Stimulated activated CD4-positive, alpha-beta T cell treated with anti-CD3 and anti-CD28 coated beads, Interleukin-1b, Interleukin-23, amount 100 ng/mL, for 1 hour (primary cell): ENCODE data around the gene TMEM120B.

Experiments
- DNase-seq, 2 donors: peaks; one replicate each; pipeline ENCODE4 v3.0.0-alpha.2; 2020; ENCODE audit warnings: low read depth in 2 of 2

The TMEM120B gene

DNA sequence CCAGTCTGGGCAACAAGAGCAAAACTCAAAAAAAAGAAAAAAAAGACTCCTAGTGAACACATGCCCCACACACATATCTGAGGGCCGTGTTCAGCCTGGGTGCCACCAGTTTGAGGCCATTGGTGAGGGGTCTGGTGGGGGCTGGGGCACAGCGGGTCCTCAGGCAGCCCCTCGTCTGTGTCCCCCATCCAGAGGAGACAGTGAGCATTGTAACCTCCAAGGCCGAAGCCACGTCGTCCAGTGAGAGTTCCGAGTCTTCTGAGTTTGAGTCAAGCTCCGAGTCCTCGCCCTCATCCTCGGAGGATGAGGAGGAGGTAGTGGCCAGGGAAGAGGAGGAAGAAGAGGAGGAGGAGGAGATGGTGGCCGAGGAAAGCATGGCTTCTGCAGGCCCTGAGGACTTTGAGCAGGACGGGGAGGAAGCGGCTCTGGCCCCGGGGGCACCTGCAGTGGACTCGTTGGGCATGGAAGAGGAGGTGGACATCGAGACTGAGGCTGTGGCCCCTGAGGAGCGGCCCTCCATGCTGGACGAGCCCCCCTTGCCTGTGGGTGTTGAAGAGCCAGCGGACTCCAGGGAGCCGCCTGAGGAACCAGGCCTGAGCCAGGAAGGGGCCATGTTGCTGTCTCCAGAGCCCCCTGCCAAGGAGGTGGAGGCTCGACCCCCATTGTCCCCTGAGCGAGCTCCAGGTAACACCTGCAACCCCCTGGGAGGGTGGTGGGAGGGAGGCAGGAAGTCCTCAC lies 106.8 kb downstream of the TMEM120B start:
- no peak for DNase-seq

DNA sequence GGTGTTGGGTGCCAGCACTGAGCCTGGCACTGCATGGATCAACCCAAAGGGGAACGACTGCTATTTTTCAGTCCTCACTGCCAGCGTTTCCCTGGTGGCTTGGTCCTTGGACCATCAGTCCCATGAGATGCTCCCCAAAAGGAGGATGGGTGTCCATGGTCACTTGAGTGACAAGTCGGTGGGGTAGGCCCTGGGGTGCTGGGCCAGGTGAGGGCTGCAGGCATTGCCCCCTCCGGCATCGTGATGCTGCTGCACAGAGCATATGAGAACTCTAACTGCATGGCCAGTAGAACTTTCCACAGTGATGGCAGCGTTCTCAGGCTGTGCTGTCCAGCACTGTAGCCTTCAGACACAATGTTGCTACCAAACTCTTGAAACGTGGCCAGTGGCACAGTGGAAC lies 107.5 kb downstream of the TMEM120B start:
- DNase-seq, result no peak

DNA sequence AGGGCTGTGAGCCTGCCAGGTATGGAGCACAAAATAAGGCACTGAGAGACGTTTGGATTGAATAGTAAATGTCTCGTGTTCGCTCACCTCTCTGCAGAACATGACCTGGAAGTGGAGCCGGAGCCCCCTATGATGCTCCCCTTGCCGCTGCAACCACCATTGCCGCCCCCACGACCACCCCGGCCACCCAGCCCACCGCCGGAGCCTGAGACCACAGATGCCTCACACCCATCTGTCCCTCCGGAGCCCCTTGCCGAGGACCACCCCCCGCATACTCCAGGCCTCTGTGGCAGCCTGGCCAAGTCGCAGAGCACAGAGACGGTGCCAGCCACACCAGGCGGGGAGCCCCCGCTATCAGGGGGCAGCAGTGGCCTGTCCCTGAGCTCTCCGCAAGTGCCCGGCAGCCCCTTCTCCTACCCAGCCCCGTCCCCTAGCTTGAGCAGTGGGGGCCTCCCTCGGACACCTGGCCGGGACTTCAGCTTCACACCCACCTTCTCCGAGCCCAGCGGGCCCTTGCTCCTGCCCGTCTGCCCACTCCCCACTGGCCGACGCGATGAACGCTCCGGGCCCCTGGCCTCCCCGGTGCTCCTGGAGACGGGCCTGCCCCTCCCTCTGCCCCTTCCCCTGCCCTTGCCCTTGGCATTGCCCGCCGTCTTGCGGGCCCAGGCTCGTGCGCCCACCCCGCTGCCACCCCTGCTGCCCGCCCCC lies 110.0 kb downstream of the TMEM120B start:
- no peak for DNase-seq

DNA sequence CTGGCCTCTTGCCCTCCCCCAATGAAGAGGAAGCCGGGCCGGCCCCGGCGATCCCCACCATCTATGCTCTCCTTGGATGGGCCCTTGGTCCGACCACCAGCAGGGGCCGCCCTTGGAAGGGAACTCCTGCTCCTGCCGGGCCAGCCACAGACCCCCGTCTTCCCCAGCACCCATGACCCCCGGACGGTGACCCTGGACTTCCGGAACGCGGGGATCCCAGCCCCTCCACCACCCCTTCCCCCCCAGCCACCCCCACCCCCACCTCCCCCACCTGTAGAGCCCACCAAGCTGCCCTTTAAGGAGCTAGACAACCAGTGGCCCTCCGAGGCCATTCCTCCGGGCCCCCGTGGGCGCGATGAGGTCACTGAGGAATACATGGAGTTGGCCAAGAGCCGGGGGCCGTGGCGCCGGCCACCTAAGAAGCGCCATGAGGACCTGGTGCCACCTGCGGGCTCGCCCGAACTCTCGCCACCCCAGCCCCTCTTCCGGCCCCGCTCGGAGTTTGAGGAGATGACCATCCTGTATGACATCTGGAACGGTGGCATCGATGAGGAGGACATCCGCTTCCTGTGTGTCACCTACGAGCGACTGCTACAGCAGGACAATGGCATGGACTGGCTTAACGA lies 110.7 kb downstream of the TMEM120B start:
- DNase-seq, result no peak

DNA sequence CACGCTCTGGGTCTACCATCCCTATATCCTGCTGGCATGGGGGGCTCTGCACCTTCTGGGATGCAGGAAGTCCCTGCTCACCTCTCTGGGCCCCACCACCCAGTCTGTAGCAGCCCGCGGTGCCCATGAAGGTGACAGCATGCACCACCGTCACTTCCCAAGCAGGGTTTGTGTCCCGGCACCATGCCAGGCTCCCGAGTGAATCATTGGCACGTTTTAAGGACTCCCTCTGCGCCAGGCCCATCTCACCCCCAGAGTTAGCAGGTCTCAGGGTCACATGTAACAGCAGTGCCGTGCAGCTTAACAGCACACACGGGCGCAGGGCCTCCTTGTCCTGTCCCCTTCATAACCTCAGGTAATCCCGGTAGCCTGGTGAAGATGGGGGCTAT lies 111.2 kb downstream of the TMEM120B start:
- DNase-seq, result no peak

DNA sequence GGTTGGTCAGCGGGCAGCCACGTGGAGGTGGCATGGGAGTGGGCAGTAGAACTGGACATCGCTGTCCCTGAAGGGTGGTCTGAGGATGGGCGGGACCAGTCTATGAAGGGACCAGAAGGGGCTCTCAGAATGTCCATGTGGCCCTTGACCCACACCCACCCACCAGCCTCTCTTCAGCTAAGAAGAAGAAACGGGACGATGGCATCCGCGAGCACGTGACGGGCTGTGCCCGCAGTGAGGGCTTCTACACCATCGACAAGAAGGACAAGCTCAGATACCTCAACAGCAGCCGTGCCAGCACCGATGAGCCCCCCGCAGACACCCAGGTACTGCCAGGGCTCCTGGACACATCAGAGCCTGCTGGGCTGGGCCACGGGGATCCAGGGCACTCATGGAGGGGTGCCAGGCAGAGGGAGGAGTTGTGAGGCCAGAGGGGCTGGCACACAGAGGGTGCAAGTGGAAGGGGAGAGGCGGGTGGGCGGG lies 112.5 kb downstream of the TMEM120B start:
- DNase-seq, result no peak

DNA sequence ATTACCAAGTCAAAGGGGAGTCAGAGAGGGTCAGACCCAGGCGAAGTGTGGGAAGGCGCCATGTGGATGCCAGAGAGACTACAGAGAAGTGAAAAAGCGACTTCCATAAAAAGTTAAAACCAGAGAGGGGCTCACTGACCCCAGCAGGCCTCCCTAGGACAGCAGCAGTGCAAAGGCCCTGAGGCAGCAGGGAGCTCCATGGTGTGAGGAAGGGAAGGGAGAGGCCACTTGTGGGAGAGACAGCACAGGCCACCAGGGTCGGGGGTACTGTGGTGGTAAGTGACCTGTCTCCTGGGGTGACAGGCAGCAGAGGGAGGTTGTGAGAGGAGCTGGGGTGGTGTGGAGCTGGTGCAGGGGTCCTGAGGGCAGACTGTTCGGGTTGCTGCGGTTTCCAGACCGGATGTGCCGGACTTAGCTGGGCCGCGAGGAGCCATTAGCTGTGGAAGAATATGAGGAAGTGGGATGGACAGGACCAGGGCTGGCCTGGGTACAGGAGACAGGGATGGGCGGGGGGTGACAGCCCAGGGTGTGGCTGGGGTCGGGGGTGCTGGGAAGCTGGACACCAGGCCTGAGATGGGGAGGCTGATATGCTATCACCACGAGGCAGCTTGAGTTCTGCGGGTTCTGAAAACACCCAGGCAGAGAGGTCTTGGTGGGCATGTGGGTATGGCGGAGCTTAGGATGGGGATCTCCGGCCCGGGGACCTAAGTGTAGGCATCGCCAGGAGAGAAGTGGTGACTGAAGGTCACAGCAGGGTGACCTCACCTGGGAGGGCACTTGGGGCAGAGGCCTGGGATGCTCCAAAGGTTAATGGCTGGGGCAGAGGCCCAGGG lies 114.0 kb downstream of the TMEM120B start:
- no peak for DNase-seq

DNA sequence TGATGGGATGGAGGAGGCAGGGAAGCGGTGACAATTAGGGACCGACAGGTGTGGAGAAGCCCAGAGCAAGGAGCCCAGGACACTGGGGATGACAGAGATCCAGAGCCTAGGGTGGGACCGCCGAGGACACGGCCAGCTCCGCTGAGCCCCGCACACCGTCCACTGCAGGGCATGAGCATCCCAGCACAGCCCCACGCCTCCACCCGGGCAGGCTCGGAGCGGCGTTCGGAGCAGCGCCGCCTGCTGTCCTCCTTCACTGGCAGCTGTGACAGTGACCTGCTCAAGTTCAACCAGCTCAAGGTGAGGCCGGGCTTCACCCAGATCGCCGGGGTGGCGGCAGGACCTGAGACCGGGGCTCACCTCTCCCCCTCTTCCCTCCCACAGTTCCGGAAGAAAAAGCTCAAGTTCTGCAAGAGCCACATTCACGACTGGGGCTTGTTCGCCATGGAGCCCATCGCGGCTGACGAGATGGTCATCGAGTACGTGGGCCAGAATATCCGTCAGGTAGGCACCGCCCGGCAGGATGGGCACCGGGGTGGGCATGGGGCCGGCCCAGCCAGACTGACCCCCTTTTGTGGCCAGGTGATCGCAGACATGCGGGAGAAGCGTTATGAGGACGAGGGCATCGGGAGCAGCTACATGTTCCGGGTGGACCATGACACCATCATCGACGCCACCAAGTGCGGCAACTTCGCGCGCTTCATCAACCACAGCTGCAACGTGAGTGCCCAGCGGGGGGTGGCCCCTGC lies 115.0 kb downstream of the TMEM120B start:
- DNase-seq, result no peak

DNA sequence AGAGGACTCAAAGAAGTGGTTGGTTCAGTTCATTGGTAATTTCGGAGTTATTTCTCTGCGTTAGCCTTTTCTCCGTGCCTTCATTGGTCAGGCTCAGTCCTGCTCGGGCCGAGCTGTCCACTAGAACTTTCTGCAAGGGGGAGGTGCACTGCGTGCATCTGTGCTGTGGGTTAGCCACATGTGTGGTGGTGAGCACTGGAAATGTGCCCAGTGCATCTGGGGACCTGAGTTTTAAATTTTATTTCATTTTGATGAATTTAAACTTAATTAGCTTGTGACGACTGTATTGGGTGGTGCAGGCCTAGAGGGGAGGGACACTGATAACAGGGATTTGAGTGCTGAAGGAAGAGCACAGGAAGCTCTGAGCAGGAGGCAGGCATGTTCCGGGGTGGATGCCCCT lies 115.8 kb downstream of the TMEM120B start:
- no peak for DNase-seq

DNA sequence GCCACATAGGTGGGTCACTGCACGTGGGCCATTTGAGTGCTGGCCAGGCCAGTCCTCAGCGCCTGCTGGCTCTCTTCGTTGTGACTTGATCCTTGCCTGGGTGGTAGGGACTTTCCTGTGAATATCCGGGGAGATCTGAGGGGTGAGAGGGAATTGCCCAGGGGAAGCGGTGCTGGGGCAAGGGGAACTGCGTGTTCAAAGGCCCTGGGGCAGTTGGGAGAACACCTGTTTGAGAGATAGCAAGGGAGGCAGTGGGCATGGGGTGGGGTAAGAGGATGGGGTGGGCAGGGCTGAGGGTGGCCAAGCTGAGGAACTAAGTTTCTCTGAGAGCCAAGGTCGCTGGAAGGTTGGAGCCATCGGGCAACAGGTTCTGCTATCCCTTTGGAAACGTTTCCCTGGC lies 116.3 kb downstream of the TMEM120B start:
- no peak for DNase-seq

DNA sequence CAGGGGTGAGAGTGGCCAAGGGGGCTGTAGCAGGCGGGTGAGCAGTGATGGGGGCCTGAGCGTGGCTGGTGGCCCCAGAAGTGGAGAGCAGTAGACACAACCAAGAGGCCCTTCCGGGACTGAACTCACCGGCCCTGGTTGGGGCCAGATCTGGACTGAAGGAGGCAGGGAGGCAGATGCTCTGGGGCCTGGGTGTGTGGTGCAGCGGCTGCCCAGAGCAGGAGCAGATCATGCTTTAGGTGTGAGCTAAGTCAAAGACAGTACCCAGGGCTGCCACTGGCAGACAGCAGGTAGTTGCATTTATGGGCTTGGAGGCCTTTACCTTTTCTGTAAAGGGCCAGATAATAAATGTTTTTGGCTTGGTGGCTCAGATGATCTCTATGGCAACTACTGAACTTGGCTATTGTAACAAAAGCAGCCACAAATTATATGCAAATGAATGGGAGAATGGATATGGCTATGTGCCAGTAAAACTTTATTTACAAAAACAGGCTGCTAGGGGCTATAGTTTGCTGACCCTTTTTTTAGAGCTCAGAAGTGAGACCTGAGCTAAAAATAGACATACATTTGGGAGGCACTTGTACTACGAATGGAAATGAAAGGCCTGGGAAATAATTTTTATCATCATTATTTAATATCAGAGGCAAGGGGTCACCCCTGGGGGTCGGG lies 116.8 kb downstream of the TMEM120B start:
- no peak for DNase-seq

DNA sequence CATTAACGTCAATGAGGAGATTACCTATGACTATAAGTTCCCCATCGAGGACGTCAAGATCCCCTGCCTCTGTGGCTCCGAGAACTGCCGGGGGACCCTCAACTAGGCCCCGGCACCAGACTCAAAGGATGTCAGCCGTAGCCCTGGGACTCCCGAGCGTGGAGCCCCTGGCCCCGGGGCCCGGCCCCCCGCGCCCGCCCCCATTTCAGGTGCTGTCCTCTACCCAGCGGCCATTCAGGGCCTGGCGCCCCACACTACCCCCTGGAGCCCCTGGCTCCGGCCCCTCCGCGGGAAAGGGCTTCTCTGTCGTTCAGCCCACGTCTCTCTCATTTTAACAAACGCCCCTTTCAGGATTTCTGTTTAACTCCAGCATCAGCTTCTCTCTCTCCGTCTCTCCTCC lies 117.6 kb downstream of the TMEM120B start:
- DNase-seq, result no peak

DNA sequence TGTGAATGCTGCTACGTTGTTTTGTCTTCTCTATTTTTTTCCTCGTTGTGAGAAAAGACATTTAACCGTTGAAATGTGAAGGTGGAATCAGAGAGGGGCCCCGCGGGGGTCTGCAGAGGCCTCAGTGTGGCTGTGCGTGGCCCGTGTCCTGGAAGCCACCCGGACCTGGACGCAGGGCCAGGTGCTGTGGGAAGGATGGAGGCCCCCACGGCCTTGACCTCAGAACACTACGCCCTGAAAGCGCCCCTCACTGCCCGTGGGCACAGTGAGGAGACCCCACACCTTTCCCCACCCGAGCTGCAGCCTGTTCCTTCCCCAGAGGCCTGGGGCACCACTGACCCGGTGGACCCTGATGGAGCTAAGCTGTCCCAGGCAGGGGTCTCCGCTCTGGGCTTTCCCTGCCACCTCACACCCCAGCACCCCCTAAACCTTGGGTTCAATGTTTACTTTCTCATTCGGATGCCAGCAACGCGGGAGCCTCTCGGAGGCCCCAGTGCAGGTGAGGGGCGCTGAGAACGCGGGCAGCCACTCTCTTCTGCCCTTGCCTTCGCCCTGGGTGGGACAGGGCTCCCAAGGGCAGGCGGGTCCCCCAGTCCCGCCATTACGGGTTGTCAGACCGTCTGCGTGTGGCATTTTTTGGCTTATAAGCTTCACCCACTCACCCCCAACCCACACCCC lies 118.2 kb downstream of the TMEM120B start:
- DNase-seq, result no peak
